GDM1 (cell line): ENCODE measurements around the gene LCN2.
"Not testable (repeated sequence)": the region's sequence is repeated elsewhere in the genome, so short reads cannot be mapped to it uniquely, and the experiment has no call there.

Source experiments
- DNase-seq: peaks from one replicate; lab custom pipeline; 2025; lab: John Stamatoyannopoulos, UW

LCN2 gene

DNA sequence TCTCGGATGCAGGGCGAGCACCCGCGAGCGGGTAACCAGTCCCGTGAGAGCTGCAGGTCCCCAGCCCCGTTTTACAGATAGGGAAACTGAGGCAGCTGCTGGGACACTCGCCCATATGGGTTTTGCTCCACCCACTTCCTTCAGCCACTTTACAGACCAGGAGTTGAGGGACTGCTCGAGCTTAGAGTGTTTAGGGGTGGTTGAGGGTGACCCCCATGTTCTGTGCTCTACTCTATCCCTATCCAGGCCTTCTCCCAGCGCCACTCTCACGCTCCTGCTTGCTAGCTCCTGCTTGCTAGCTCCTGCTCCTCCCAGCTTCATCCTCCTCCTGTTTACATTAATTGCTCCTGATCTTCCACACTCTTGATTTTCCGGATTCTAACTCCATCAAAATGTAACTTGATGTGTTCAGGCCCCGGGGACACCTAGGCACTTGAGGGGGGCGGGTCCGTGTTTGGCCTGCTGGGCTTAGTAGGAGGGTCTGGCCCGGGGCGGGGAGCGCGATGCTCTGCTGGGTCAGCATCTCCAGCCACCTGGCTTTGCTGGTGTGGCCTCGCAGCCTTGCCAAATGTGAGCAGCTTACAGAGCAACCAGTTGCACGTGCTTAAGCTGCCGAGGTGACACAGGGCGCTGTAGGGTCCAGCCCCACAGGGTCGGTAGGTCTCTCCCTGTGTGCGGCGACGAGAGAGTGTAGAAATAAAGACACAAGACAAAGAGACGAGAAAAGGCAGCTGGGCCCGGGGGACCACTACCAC is 20.2 kb upstream of the LCN2 start:
- DNase-seq: no peak

DNA sequence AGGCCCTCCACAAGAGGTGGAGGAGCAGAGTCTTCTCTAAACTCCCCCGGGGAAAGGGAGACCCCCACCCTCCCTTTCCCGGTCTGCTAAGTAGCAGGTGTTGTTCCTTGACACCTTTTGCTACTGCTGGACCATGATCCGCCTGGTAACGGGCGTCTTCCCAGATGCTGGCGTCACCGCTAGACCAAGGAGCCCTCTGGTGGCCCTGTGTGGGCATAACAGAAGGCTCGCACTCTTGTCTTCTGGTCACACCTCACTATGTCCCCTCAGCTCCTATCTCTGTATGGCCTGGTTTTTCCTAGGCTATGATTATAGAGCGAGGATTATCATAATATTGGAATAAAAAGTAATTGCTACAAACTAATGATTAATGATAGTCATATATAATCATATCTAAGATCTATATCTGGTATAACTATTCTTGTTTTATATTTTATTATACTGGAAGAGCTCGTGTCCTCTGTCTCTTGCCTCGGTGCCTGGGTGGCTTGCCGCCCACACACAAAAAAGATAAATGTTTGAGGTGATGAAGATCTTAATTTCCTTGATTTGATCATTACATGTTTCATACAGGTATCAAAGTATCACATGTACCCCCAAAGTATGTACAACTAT is 19.2 kb upstream of the LCN2 start:
- DNase-seq: not testable (repeated sequence)

DNA sequence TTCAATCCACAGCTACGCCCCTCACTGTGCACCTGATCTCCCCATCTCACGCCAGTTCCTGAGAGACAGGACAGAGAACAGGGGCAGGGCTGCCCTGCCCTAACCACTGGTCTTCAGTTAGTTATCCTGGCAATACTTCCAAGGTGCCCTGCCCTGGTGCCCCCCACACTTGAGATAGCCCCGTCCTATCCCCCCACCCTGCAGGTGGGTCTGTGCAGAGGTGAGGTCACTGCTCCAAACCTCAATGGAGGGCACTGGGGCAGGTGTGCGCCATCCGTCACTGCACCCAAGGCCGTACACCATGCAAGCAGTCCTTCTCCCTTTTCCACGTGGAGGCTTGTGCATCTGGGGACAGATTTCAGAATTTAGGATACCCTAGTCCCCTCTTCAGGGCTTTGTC is 18.6 kb upstream of the LCN2 start:
- not testable (repeated sequence) for DNase-seq

DNA sequence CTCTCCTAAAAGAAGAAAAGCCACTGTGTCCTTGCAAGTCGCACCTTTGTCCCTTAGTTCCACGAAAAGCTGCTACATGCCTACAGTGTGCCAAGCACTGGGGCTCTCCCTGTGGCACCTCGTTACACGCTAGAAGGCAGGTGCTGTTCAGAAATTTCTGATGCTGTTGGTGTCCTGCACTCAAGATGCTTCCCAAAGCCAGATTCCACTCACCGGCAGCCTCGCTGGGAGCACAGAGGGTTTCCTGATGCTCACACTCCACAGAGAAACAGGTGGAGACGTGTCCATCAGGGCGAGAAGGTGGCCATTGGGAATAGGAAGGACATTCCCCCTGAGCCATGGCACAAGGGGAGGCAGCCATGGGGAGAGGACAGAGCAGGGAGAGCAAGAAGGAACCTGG is 17.9 kb upstream of the LCN2 start:
- not testable (repeated sequence) for DNase-seq

DNA sequence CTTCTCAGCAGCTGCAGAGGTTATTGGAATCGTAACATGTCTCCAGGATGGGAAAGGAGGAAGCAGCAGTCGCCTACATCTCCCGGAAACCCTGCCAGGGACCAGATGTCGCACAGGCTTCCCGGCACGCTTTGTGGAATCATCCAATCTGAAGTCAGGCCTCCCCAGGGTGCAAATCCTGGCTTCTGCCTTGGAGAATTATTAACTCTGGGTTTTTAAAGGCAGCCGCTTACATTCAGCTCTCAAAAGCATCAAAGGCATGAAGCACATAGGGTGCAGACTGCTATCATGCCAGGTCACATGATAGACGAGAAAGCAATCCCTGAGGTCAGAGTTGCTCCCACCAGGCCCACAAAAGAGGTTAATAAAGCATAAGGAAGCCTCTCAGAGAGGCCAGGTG is 17.1 kb upstream of the LCN2 start:
- not testable (repeated sequence) for DNase-seq

DNA sequence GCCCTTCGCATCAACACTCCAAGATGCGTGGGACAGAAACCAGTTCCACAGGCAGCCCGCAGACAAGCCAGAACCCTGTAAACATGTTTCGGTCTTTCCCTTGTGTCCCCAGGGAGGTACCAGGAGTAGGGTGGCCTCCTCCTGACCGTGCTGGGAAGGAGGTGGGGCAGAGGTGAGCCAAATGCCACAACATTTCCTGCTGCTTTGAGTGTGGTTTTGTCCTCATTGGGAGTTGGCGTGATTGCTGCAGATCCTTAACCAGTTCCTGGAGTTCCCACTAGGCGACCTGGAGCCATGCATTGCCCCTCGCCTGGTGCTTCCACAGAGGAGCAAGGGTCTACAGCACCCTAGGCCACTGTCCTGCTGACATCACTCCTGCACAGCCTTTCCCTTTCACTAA is 13.7 kb upstream of the LCN2 start:
- not testable (repeated sequence) for DNase-seq

DNA sequence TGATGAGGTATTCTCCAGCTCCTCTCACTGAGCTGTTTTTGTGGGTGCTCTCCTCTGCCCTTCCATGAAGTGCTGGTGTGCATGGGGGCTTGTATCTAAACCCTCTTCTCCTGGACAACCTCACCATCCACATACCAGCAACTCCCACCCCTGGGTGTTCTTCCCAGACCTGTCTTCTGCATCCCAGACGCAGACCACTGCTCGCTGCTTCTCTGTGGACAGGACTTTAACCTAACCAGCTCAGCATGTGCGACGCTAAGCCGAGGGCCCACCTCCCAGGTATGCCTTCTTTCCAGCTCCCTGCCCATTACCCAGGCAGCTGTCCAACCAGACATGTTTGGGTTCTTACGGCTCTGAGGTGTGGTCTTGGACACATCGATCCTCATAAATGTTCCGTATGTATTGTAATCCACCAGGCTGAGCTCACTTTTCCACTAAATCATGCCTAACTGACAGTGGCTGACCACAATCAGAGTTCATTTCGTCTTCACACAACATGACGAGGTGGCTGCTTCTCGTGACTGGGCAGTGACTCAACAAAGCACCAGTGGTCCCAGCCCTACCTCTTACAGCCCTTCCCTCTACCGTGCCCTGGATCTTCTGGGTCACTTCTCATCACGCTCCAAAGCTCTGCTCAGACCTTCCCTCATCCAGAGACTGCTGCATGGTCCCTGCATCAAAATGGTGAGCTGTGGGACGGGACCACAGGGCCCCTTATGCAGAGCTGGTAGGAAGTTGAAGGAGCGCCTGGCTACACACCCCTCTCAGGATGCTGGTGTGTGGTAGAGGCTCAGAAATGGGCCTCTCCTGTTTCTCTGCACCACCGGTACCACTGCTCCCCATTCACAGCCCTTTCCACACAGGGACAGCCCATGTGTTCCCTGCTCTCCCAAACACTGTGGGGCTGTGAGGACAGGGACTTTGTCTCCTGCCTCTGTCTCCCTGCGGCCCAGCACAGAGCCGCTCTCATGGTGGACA is 12.1 kb upstream of the LCN2 start:
- no peak for DNase-seq

DNA sequence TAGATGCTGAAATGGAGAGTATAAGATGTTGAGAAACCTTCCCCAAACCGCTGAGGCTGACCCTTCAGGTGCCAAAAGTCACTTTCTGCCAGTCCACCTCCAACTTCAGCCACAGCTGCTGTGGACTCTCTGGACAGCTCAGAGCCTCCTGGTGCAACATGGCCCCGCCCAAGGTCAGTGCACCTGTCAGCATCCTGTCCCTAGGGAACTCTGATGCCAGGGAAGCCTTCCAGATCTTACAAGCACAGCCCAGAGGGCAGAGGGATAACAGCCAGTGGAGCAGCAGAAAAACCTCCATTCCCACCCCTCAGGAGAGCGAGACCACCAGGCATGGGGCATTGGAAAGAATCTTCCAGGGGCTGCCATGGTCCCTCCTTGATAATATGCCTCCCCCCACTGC is 11.3 kb upstream of the LCN2 start:
- no peak for DNase-seq

DNA sequence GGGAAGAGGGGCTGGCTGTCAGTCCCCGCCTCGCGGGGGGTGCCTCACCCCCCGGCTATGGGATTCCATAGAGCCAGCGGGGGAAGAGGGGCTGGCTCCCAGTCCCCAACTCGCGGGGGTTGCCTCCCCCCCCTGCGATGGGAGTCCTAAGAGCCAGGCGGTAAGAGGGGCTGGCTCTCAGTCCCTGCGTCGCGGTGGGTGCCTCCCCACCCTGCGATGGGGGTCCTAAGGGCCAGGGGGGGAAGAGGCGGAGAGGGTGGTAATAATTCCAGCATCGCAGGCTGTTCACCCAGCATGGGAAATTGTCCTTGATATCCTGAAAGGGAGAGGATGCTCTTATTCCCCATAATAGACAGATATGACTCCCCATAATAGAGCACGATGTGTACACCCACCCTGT is 9.6 kb upstream of the LCN2 start:
- DNase-seq: no peak

DNA sequence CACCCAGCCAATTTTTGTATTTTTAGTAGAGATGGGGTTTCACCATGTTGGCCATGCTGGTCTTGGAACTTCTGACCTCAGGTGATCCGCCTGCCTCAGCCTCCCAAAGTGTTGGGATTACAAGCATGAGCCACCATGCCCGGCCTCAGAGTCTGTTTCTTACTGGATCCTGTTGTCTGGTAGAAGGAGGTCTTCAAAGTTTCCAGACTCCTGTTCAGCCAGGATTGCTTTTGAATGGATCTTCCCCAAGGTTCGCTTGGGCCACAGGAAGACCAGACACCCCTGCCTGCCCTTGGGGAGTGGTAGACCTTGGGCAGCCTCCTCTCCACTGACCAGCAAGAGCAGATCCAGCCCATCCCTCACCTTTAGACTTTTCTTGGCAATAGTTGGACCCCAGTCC is 7.6 kb upstream of the LCN2 start:
- DNase-seq: no peak

DNA sequence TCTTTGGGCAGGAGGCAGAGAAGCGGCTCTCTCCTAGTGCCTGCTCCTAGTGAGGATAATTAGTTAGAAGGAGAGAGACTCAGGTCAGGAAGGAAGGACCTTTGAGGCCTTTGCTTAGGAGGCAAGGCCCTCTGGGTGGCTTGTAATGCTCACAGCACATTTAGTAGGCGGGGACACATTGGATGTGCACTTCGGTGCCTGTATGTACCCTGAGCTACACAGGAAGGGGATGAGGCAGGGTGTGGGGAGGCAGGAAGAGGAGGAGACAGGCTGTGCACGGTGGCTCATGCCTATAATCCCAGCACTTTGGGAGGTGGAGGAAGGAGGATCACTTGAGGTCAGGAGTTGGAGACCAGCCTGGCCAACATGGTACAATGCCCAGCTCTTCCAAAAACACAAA is 7.2 kb upstream of the LCN2 start:
- DNase-seq: peak; percentile 30

DNA sequence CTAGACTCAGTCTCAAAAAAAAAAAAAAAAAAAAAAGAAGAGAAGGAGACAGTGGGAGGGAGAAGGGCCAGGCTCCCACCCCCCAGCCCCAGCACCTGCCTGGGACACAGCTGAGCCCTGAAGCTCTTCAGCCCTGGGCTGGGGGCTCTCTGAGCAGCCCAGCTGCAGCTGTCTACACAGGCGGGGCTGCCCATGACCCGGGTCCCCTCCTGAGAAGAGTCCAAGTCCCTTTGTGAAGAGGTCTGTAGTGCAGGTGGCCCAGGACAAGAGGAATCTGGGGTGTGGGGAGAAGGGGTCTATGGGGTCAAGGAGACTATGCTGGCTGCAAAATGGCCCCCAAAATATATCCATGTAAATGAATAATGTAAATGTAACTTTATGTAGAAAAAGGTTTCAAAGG is 6.7 kb upstream of the LCN2 start:
- no peak for DNase-seq

DNA sequence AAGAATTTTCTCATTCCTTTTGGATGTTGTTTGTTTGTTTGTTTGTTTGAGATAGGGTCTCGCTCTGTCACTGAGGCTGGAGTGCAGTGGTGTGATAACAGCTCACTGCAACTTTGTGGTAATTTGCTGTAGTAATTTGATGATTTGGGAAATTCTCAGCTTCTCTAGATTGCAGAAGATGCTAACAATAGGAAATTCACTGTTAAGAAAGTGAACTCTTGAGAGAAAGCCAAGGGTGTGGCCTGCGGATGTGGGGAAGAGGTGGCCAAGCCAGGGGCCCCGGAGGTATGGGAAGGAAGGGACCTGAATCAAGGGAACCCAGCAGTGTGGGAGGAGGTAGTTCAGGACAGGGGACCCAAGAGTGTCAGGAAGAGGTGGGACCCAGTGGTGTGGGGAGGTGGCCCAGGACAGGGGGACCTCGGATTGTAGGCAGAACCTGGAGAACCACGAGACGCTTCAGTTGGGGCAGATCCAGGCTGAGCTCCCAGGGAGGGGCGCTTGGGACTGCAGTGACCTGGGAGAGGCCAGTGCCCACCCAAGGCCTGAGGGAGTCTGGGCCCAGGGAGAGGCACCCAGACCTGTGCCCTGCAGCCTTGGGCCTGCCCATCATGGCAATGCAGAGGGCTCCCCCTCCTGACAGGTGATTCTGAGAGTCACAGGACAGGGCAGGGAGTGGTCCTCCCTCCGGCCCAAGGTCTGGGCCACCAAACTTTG is 5.6 kb upstream of the LCN2 start:
- no peak for DNase-seq

DNA sequence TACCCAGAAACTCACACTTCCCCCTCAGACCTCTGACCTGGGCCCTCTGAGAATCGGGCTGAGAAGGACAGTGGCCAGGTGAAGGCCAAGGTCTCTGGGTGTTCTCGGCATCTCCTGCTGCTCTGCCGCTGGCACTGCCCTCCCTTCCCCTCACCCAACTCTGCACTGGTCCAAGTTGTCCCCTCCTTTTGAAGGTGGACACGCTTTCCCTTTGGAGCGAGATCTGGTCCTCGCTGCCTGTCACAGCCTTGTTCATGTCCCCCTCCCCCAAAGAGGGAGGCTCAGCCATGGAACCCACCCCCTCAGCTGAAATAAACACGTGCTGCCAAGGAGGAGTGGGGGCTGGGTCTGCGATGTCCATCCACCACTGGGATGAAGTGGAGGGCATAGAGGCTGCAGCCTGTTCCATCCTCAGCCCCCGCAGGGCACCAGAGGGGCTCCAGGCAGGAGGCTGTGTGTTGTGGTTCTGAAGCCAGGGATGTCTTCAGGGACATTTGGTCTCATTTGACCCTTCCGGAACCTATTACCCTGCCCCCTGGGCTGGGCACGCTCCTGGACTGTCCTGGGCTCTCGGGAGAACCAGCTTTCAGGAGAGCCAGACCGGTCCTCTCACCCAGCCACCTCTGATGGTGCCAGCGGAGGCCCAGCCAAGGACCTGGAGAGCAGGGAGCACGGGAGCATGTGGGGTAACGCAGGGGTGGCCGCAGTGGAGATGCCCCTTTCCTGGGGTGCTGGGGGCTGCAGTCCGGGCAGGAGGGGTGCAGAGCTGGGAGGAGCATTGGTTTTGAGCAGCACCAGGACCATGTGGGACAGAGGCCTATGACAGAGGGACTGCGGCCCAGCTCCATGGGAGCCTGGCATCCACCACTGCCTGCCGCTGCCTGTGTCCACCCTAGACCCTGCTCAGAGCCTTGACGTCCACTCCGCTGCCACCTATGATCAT is 4.7 kb upstream of the LCN2 start:
- no peak for DNase-seq

DNA sequence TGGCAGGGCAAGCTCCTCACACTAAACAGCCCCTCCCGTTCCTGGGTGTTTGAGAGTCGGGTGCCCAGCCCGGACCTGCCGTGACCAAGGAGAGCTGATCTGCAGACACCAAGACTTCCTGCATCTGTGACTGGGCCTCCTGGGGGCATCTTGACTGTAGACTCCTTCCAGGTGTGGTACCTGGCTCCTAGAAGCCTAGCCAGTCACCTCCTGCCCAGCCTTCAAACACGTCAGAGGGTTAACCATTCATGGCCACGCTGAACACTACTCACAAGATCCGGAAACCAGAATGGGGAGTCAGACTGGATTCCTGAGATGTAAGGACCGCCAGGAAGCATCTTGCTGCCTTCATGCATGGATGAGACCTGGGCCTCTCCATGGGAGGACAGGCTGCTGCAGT is 3.7 kb upstream of the LCN2 start:
- DNase-seq: no peak

DNA sequence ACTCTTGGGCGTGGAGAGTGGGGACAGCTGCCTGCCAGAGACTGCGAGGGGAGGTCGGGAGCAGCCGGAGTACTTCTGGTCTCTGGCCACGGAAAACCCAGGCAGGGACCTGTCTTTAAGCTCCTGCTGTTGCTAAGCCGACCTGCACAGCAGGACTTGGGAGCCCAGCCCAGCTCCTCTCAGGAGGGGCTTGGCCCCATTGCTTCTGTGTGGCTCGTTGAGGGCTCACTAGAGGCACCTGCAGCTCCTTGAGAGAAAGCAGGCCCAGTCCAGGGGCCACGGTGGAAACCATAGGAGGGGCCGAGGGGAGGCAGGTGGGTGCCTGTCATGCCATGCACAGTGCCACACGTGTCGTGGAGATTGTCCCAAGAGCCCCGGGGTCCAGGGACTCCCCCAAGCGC is 3.3 kb upstream of the LCN2 start:
- no peak for DNase-seq

DNA sequence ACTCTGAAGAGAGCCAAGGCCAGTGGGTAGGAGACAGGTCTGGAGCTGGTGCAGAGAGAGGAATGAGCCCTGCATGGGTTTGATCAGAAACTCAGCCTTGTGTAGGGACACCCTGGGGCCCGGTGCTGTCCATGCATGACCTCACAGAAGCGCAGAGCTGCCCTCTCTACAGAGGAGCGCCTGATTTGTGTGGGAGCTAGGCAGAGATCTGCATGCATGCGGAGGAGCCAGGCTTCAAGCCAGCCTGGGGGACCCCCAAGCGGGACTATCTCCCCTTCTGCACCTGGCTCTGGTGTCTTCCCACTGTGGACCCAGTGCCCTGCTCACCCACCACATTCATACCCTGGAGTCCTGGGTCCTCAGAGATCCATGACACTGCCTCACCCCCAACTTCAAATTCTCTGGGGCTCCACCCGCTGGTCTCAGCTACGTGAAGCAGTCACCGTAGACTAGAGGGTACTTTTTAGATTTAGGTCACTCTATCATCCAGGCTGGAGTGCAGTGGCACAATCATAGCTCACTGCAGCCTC is 2.6 kb upstream of the LCN2 start:
- no peak for DNase-seq

DNA sequence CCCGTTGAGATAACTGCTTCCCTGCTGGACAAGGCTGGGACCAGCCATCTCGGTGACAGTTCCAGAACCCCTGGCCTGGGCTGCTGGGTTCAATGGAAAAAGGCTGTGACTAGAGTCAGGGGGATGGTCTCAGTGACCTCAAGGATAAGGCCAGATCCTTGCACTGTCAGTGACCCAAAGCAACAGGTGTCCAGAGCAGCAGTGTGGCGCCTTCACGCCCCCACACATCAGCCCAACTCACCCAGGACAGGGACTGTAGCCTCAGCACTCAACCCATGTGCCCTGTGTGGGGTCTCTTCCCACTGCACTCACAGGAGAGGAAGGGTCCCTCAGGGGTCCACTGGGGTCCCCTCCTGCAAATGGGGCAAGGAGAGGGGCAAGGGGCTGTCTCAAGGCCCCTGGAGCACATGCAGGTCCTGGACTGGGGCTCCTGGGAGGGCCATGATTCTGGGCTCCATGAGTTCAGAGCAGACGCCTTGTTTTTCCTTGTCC is 698 bp upstream of the LCN2 start:
- DNase-seq: no peak

DNA sequence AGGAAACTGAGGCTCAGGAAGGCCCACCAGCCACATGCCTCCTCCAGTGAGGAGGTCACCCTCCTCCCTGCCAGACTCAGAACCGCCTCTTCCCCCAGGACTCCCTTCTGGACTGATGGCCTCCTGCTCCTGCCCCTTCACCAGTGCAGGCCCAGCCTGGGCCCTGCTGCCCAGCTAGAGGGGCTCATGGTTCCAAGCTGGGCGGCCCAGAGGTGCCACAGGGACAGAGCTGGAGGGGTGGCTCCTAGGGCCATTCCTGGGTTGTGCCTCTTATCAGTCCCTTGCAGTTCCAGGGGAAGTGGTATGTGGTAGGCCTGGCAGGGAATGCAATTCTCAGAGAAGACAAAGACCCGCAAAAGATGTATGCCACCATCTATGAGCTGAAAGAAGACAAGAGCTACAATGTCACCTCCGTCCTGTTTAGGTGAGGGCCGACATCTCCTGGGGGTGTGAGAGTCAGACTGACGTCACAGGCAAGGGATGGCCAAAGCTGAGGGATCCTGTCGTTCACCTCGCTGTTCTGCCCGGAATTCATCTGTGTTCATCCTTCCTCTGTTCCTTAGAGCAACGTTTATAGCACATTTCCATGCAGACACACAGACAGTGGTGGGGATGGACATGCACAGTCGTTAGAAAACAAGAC is 819 bp downstream of the LCN2 start:
- peak; percentile 50 for DNase-seq
